Hematopoietic multipotent progenitor cell treated with erythropoietin and hydrocortisone succinate and interleukin-3 and kit ligand, for 8 days (in vitro differentiated cells): Measurements from ENCODE around the gene CSTF3.
"Not testable (repeated sequence)": the region's sequence is repeated elsewhere in the genome, so short reads cannot be mapped to it uniquely, and the experiment has no call there.

Experiments
- DNase-seq: peaks from one replicate; pipeline ENCODE4 v3.0.0-alpha.2; 2015

CSTF3 gene

DNA sequence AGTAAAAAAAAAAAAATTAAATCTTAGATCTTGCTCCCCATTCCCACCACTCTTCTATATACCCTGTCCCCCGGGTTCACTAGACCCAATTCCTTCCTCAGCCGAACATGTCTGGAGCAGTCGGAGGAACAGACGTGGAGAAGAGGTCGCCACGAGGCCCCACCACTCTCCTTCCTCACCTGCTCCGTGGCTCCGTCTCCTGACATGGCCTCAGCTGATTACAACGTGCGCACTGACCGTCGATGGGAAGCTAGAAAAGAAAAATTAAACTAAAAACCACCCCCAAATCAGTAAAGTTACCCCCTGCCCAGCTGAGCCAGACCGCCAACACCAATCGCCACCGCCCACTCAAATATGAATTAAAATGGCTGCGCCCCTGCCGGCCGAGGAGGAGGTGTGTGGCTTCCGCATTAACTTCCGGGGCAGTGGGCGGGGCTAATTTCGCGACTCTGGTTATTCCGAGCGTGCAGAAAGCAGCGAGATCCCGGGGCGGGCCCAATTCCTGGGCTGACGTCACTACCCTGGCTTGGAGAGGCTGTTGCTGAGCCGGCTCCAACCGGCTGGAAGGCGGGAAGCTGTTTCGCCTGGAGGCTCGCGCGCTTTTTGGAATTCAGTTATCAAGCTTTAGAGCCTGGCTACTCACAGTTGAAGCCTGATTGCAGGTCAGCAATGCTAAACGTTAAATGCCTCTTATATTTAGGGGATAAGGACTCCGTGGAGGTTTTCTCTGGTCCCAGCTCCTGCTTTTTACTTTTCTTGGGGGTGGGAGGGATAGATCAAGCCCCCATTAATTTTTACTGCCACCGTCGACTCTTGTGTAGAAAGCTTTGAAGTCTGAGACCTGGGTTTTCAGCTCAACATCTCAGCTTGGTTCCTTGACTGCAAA, at the start of gene CSTF3:
Gene CSTF3 (minus strand): TSS at position 361 of the 886 bp plus-strand sequence. CDS start 155 bp downstream, at position 206.
- DNase-seq, result peak; percentile 99

DNA sequence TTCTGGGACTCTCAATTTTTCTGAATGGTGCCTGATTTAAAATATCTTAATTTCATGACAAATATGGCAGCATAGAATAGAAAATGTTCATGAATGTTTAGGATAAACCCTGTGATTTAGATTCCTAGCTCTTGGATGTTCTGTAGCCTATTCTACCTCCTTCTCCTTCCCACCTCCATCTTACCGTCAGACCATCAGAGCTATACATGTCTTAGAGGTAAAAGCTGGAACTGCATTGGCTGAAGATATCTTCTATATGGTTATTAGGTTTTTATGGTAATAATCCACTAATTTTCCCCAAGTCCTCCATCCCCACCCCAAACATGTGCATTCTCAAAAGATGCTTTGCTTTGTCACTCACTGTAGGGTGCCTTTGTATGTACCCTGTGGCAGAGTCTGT, 46.9 kb upstream of the CSTF3 start:
- DNase-seq, result no peak

DNA sequence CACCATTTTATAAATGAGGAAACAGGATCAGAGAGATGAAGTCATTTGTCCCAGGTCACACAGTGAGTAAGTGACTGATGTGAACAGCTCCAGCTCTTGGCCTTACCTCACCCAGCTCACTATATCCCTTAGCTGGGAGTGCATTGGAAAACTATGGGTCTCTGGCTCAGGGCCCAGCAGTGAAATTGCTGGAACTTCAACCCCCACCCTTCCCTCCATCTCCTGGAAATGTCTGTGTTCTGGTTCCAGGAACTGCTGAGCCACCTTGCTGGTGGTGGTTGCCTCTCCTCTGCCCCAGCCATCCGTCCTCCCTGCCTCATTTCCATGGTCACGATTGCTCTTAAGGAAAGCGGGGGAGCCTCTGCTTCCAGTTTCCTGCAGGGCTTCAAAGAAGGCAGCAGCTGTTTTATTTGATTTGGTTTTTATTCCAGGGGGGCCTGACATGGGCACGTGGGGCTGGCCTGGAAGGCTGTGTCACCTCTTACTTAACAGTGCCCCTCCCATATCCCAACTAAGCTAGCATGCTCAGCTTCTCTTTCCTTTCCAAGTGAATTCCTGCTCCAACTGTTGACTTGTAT, 46.2 kb upstream of the CSTF3 start:
- no peak for DNase-seq

DNA sequence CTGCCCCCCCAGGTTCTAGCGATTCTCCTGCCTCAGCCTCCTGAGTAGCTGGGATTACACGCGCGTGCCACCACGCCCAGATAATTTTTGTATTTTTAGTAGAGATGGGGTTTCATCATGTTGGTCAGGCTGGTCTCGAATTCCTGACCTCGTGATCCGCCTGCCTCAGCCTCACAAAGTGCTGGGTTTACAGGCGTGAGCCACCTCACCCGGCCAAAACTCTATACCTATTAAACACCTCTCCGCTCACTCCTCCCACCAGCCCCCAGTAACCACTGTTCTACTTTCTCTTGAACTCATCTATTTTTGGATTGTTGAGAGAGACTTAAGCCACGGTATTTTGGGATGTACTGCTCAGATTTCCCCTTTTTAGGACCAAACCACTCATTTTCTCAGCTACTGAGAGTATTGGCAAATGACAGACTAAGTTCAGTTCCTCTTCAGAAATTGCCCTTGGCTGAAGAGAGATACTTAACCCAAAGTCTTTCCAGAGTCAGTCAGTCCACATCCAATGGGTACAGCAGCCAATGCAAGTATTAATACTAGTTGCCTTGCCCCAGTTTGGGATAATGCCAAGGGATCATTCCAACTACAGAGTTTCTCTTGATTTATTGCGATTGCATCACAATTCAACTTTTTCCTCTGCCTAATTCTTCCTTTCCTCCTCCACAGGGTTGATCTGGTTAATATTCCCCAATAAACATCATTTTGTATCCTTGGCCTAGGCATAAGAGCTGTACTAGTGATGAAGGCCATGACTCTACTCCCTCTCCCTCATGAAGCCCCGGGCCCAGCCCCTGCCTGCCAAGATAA, 36.8 kb upstream of the CSTF3 start:
- DNase-seq, result no peak

DNA sequence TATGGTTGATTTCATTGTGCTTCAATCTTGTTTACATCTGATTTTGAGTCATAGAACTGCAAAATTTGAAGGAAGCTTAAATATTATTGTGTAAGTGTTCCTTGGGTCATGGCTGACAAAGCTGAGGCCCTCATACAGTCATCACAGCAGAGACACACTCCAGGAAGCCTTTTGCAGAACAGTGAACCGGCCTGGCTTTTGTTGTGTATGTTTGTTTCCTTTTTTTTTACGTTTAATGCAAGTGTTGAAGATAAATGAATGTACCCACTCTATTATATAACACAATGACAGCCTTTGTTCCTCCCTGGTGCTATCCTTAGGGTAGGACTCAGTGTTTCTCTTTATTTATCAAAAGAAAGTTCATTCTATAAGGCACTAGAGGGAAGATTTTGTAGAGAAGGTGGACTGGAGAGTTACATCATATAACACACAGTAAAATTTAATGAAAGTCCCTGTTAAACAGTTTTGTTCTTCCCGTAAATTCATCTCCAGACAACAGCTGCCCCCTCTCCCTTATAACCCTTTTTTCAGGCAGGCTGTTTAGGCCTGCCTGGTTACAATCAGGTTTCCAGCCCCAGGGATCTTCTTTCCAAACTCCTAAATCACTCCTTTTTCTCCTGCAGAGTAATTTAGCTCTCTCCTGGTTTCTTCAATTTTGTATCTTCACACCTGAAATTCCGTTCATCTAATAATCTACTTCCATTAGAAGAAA, 34.3 kb upstream of the CSTF3 start:
- DNase-seq, result no peak

DNA sequence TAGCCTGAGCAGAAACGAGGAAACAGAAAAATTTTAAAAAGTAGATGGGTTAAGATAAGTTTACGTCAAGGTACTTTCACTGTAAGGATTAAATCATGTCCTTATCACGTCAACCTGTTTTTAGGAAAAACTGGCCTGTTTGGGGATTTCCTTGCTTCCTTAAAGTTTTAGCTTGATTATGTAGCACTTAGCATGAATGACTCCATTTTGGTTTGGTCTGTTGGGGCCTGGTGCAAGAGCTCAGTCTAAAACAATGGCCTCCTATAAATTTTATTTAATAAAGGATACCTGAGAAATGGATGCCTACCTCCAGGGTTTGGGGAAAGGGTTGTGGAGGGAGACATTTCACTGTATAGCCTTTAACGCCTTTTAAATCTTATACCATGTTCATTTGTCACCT, 33.2 kb upstream of the CSTF3 start:
- DNase-seq, result no peak

DNA sequence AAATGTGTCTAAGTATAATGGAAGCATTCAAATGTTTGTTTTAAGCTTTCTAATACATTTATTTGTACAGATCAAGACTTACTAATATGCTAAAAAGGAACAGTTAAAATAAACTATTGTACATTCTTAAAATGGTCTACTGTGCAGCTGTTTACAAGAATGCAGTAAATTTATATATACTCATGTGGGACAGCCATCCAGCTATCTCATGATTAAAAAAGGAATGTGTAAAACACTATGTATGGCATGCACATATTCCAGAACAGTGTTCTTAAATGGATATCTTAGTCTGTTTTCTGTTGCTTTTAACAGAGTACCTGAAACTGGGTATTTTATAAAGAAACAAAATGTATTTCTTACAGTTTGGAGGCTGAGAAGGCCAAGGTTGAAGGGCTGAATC, 30.2 kb upstream of the CSTF3 start:
- DNase-seq, result no peak

DNA sequence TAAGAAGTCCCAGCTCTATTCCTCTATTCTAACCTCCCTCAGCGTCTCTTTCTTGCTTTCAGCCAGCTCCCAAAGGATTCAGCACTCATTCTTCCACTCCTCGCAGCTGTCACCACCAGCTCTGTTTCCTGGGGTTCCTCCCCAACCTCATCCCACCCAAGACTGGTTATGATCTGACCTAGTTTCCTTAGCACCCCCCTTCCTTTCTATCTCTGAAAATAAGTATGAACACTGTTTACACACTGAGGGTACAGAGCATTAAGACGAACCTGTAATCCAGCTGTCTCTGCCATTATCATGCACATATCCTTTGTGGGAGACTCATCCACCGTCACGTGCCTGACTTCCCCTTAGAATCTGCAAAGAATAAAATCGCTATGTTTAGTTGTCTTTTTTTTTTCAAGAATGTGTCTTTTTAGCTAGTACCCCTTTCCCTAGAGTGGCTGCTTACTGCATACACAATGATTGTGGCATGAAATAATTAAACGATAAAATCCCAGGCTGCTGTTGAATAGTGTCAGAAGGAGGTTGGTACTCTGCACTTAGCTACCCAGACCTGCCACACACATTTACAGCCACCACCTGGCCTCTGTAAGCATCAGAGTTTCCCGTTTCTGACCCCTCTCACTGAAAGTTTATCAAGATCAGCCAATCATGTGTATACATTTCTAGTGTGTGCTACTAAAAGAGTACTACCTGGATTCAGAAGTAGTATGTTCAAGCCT, 26.9 kb upstream of the CSTF3 start:
- no peak for DNase-seq

DNA sequence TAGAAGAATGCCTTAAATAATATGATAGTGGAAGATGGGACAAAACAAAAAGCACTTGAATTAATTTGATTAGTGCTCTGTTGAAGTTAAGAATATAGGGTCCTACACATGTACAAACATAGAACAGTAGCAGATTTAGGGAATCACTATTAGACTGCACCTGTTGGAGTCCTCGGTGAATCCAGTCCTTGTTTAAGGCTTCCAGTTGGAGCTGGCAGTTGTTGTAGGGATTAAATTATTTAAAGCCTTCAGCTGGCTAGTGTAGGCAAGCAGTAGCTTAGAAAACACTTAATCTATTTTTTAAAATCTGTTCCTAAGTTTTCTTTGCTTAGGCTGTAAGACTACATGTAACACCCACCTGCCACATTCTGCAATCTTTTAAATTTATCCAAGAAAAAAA, 24.5 kb upstream of the CSTF3 start:
- no peak for DNase-seq

DNA sequence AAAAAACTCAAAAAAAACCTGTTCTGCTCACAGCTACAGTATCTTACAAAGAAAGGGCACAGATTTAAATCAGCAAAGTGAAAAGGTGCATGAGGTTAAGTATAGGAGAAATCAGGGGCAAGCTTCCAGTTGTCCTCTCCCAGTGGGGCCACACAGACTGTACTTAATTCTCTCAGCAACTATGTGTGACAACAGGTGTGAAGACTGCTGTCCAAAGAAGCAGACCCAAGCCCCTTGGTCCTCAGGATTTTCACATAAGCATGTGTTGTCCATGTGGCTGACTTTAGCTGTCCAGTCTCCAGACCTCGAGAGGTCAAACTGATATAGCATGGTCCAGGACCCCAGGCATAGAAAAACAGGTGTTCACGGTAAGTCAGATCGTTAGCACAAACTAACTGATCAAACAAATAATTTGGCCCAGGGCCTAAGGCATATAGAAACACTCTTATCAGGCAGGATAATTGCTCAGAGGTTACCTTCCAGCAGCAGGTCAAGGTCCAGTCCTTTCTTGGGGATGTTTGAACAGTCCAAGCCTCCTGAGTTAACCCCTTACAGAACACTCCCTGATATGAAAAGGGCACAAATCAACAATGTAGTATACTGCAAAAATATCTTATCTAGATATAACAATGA, 21.1 kb upstream of the CSTF3 start:
- DNase-seq, result no peak

DNA sequence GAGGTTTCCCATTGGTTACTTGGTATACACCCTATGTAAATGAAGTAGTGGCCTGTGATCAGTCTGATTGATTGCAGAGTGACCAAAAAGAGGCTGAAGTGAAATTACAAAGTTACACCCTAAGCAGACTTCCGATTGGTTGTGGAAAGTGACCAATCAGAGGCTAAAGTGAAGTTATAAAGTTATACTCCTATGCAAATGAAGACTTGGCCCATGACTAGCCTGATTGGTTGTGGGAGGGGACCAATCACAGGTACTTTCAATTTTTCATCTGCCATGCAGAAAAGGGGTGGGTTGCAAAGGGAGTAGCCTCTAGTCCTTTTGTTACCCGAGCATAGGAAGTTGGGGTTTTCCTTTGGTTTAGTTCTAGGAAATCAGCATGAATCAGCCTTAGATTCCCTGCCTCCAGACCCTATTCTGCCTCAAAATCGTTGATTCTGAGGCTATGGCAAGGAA, 18.1 kb upstream of the CSTF3 start:
- DNase-seq, result peak; percentile 53

DNA sequence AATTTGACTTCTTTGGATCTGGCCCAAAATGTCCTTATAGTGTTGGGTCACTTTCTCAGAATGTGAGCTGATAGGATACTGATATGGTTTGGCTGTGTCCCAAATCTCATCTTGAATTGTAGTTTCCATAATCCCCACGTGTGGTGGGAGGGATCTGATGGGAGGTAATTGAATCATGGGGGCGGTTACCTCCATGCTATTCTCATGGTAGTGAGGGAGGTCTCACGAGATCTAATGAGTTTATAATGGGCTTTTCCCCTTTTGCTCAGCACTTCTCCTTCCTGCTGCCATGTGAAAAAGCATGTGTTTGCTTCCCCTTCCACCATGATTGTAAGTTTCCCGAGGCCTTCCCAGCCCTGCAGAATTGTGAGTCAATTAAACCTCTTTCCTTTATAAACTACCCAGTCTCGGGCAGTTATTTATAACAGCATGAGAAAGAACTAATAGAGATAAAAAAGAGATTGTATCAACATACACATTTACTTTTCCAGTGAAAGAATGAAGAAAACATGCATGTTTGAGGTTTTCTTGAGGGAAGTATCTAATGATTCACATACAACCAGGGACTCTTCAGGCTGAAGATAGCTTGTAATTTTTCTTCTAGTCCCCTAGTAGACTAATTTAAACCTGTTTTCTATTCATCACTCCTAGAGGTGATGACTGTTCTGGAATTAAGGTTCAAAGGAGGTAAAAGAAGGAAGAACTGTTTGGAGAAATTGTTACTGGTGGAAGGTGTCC, 17.3 kb upstream of the CSTF3 start:
- DNase-seq, result peak; percentile 64

DNA sequence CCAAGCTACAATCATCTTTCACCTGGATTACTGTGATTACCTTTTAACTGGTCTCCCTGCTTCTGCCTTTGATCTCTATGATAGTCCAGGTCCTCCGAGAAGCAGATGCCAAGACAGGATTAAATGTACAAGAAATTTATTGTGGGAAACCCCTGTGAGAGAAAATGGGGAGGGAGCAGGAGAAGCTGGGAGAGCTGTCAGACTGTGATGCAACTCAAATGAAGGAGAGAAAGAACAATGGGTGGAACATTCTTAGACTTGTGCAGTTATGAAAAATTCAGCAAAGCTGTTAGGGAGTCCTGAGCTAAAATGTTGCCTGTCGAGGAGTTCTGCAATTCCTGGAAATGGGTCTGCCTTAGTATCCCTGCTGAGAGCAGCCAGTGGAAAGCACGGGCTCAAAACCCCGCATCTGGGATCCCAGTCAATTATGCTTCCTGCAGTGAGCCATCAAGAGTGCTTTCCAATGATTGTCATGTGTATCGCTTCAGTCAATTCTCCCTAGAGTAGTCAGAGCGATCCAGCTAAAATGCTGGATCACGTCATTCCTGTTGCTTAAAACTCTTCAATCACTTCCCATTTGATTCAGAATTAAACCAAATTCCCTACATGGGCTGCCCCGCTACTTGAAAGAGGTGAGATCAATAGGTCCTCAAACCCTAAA, 16.5 kb upstream of the CSTF3 start:
- DNase-seq, result no peak

DNA sequence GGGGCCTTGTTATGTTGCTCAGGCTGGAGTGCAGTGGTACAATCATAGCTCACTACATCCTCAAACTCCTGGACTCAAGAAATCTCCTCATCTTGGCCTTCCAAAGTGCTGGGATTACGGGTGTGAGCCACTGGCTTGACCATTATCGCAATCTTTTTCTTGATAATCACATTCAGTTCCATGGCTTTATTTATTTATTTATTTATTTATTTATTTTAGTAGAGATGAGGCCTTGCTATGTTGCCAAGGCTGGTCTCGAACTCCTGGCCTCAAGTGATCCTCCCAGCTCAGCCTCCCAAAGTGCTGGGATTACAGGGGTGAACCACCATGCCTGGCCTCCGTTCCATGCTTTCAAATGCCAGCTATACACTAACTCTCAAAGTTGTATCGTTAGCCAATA, 15.5 kb upstream of the CSTF3 start:
- DNase-seq, result not testable (repeated sequence)

DNA sequence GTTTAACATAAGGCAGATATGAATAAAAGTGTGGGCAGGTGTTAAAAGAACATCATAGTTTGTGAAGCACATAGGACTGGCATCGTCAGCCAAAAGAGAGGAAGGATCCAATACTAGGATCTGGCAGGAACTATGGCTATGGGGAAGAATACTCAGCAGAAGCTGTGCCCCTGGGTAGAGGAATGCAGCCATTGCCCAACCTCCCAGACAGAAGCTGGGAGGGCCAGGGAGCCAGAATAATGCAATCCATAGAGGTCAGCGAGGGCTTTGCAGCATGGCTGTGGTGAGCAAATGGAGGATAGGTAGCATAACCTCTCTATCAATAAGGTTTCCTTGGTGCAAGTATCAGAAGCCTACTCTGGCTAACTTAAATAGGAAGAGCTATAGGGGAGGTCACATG, 11.7 kb upstream of the CSTF3 start:
- DNase-seq, result no peak

DNA sequence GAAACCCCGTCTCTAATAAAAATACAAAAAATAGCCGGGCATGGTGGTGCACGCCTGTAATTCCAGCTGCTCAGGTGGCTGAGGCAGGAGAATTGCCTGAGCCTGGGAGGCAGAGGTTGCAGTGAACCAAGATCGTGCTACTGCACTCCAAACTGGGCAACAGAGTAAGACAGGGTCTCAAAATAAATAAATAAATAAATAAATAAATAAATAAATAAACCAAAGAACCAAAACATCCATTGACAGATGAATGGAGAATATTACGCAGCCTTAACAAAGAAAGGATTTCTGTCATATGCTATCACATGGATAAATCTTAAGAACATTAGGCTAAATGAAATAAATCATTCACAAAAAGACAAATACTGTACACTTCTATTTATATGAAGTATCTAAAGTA, 11.1 kb upstream of the CSTF3 start:
- DNase-seq, result no peak

DNA sequence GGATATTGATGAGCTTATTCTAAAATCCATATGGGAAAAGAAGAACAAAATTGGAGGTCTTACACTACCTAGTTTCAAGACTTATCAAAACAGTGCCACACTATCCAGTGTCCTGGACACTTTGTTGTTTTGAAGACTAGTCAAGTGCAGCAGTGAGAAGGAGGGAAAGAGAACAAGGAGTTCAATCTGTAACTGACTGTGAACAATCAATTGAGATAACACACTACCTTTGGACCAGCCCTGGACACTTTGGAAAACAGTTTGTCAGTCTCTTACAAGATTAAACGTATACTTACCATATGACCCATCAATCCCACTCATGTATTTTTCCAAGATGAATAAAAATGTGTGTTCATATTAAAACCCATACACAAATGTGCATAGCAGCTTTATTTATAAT, 10.0 kb upstream of the CSTF3 start:
- DNase-seq, result no peak

DNA sequence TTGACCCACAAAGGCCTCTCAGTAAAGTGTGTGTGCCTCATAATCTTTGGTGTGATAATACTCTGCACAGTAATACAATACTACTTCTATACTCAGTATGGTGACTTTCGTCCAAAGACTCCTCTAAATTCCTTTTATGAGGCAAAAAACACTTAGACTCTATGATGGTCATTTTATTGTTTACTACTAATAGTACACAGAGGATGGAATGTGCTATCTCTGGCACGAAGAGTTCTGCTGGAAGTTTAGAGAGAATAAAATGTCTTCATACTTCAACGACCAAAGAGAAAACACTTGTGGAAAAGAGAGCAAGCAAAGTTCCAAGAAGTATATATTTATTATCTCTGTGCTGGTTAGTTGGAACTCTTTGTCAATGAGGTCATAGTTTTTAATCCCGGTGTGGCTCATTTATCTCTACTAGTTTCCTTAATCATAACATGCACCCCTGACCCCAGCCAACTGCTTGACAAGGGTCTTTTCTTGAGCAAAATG, 7.5 kb upstream of the CSTF3 start:
- no peak for DNase-seq

DNA sequence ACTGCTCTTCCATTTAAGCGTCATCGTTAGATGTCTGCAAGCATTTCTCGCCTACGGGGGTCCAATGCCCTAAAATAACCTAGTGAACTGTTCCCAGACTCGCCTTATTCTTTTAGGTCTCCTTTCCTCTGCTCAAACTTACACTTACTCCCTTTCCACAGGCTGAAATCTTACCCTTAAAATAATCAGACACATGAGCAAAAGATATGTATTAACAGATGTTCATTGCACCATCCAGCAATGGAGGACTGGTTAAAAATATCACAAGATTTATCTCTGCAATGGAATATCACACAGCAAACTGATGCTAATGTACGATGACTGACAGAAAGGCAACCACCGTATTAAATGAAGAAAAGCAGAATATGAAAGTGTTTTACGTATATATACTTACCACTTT, 1.6 kb upstream of the CSTF3 start:
- no peak for DNase-seq

DNA sequence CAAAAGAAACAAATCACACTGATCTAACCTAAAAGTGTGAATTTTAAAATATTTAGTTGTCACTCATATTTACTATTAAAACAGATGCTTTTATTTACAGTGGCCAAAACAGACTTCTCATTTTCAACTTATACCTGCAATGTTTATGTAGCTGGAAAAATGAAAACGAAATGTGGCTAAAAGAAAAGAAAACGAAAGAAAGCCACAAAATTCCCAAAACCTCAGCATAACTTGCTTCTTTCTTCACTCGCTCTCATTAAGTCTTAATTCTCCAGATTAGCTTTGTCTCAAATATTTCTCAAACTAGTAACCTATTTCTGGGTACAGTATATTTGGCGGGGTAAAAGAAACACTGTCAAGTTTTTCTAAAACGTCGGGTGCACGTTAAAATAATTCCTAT, 693 bp downstream of the CSTF3 start:
- no peak for DNase-seq
